ENCODE measurements around the gene MED29. TPM values are rescaled to one million over a fixed set of nuclear protein-coding genes. Genes with fewer than 3 reads are reported as not detected.

Gene MED29
- total and polyA plus RNA-seq, 2 of the 13 experiments (the other 11 are each of a cell fraction or from before 2014, with no cell fraction given) = 14.0 to 19.7 TPM

- TF ChIP-seq MAFF (IDR thresholded peaks at IDR 0.05; ENCODE audit: low read depth, low read length) (peak; percentile 31; the same call in 1 of the 2 replicates), PCBP2 (optimal IDR thresholded peaks at IDR 0.05; ENCODE audit: low read depth, low read length, poor library complexity, severe bottlenecking) (no peak), ZNF335 (CRISPR knock-in tag; IDR thresholded peaks at IDR 0.05) (0 out of 2 replicates have a peak, but pooled peaks have one; percentile 78), PBX3 (CRISPR knock-in tag; IDR thresholded peaks at IDR 0.05; ENCODE audit: borderline replicate concordance) (no peak), FOXO4 (CRISPR knock-in tag; conservative IDR thresholded peaks at IDR 0.05) (0 out of 2 replicates have a peak, but pooled peaks have one; percentile 74), ZNF225 (CRISPR knock-in tag; IDR thresholded peaks at IDR 0.05) (no peak), IKZF5 (CRISPR knock-in tag; IDR thresholded peaks at IDR 0.05) (peak; percentile 97), ZSCAN29 (CRISPR knock-in tag; conservative IDR thresholded peaks at IDR 0.05) (peak; percentile 82), GPBP1L1 (CRISPR knock-in tag; IDR thresholded peaks at IDR 0.05) (no peak), KLF11 (CRISPR knock-in tag; IDR thresholded peaks at IDR 0.05) (peak; percentile 43; the same call in 1 of the 2 replicates), AGO1 (IDR thresholded peaks at IDR 0.05; ENCODE audit: low read depth, low read length, poor library complexity, severe bottlenecking) (no peak), ZFP1 (CRISPR knock-in tag; IDR thresholded peaks at IDR 0.05) (no peak; the same call in 1 of the 2 replicates), EZH2 (conservative IDR thresholded peaks at IDR 0.05; ENCODE audit: low read depth, low read length) (no peak), KLF12 (CRISPR knock-in tag; IDR thresholded peaks at IDR 0.05; ENCODE audit: borderline replicate concordance) (no peak), SRSF1 (optimal IDR thresholded peaks at IDR 0.05; ENCODE audit: low read depth, low read length) (no peak), ZNF724P (CRISPR knock-in tag; IDR thresholded peaks at IDR 0.05; ENCODE audit: borderline replicate concordance) (peak; percentile 73; the same call in 1 of the 2 replicates), SKIL (CRISPR knock-in tag; IDR thresholded peaks at IDR 0.05; ENCODE audit: borderline replicate concordance) (peak; percentile 95), ZNF260 (CRISPR knock-in tag; IDR thresholded peaks at IDR 0.05; ENCODE audit: borderline replicate concordance, low read depth) (no peak), NCOR1 (IDR thresholded peaks at IDR 0.05; ENCODE audit: borderline replicate concordance, low read length) (peak; percentile 68; the same call in 1 of the 2 replicates), ATF7-NPFF (CRISPR knock-in tag; IDR thresholded peaks at IDR 0.05; ENCODE audit: low read depth) (peak; percentile 61; the same call in 1 of the 2 replicates)
Observed at GRCh38 chr19:39401549-39402345, 10.6 kb downstream of the MED29 start (continued).

Measured in HepG2 (cell line).